Right hindlimb (tissue), 1 donor: ENCODE measurements around the gene ACVR1C.
"Not testable (repeated sequence)": the region's sequence is repeated elsewhere in the genome, so short reads cannot be mapped to it uniquely, and the experiment has no call there.

Experiments
- DNase-seq: peaks from one replicate; pipeline ENCODE4 v3.0.0-alpha.2; 2018

Gene ACVR1C

DNA sequence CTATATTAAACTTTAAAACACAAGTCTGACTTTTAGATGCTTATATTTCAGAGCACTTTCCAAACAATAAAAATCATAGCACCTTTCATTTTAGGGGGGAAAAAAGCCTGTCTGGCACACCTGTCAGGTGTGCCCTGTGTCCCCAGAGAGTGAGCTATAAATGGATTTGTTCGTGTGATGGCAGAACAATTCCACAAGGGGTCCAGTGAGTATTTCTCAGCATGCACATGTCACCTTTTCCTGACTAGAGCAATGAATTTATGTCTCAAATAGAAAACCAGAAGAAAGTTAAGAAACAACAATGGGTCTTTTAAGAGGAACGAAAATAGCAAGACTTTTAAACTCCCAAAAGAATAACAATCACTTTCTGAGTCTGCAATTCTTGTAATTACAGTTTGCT is 55.9 kb downstream of the ACVR1C start:
- no peak for DNase-seq

DNA sequence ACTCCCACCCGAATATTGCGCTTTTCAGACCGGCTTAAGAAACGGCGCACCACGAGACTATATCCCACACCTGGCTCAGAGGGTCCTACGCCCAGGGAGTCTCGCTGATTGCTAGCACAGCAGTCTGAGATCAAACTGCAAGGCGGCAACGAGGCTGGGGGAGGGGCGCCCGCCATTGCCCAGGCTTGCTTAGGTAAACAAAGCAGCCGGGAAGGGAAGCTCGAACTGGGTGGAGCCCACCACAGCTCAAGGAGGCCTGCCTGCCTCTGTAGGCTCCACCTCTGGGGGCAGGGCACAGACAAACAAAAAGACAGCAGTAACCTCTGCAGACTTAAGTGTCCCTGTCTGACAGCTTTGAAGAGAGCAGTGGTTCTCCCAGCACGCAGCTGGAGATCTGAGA is 62.0 kb downstream of the ACVR1C start:
- DNase-seq: not testable (repeated sequence)

DNA sequence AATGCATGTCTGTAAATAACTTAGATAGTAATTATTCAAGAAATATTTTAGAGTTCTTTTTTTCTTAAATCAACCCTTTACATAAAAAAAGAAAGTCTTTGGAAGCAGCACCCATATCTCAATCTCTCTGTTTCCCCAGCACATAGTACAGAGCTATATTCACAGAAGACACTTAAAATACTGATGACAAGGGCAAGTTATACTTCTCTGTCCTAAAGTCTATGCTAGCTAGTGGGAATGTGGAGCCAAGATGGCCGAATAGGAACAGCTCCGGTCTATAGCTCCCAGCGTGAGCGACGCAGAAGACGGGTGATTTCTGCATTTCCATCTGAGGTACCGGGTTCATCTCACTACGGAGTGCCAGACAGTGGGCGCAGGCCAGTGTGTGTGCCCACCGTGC is 62.6 kb downstream of the ACVR1C start:
- DNase-seq: not testable (repeated sequence)

DNA sequence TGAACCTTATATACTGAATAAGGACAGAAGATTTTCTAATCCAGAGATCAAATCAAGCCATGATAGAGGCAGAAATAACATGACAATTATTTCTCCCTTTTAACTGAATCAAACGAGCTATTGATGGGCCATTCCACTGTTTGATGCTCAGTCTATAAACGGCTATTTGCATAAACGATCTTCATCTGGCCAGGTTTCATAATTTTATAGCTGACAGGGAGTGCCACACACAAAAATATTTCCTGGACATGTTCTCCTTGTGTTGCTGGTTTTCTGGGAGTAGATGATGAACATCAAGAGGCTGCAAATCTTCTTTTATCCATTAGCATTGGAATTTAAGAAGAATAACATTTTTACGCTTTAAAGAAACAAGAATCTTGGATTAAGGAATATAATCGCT is 63.1 kb downstream of the ACVR1C start:
- DNase-seq: no peak

DNA sequence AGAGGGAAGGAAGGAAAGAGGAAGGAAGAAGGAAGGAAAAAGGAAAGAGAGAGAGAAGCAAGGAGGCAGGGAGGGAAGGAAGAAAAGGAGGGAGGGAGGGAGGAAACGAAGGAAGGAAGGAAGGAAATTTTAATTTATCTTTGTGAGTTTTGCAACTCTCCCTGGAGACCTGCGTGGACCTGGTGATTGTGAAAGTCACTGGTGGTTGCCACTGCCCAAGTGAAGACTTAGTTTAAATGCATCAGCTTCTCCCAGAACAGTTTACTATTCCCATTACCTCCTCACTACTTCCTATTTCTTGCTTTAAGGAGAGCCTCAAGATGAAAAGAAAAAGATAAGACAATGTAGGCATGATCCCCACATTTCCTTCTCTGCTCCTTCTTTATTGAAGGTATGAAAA is 68.8 kb downstream of the ACVR1C start:
- DNase-seq: no peak

DNA sequence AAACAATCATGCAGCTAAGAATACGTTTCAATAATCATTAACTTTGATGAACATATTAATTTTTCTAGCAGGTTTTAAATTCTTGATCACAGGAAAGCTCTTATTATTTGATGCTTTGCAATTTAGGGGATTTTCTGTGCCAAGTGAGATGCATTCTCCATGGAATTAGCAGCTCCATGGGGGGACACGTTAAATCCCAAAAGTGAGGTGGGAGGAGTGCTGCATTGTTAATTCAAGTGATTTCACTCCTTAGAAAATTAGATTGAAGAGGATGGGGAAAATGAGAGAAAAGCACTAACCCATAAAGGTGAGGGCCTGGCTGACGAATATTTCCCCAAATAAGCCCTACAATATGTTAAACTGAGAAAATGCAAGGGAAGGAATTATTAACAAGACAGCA is 69.2 kb downstream of the ACVR1C start:
- no peak for DNase-seq

DNA sequence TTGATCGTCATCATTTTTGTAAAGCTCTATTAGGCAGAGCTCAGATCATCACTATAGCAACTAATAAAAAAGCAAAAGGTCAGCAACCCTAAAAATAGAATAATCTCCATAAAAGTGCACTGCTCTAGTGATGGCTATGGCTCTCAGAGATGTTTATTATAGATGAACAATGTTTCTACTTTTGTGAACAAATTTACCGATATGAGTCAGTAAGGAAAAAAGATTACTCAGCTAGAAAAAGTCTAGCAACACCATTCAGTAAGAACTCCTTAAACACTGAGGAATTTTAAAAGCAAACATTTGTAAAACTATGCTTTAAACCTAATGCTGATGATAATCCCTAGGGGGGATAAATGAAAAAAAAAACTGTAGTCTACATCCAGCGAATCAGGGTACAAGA is 69.6 kb downstream of the ACVR1C start:
- DNase-seq: no peak

DNA sequence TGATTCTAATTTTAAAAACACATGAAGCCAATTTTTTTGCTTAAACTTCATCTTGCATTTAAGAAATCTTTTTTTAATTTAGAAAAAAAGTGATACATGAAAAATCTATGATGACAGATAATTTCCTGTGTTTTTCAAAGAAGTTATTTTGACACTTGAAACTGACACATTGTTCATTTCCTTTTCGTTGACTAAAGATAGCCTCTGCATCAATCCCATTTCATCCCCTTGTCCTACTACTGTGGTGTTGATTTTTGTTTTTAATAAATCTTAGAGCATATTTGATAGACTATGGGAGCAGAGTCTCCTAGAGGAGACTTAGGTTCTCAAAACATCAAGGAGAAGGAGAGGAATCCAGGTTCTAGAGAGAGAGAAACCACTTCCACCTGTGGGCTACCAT is 70.9 kb downstream of the ACVR1C start:
- DNase-seq: no peak

DNA sequence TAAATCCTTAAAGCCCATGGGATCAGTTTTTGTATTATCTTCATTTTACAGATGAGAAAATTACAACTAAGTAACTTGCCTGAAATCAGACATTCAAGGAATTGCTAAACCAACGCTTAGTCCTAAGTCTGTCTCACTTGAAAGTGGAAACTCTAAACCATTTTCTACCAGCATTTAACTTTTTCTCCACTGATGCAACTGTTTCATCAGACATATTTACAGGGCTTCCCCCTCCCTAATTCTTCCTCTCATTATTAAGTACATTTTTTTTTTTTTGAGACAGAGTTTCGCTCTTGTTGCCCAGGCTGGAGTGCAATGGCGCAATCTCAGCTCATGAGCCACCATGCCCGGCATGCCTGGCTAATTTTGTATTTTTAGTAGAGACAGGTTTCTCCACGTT is 88.6 kb downstream of the ACVR1C start:
- no peak for DNase-seq

DNA sequence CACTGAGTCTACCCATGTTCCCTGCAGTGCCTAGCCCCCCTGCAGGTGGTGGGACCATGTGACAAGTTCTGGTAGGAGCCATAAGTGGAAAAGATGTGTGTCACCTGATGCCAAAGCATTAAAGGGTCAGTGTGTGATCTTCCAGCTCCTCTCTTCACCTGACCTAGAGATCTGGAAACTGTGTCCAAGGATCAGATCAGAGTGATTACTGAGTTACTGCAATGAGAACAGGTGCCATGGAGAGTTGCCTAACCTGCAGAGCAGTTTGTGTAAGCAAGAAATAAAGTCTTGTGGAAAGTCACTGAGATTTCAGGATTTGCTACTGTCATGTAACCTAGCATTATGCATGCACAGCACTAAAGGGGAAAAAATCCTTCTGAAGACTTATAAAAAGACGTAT is 90.6 kb downstream of the ACVR1C start:
- DNase-seq: no peak

DNA sequence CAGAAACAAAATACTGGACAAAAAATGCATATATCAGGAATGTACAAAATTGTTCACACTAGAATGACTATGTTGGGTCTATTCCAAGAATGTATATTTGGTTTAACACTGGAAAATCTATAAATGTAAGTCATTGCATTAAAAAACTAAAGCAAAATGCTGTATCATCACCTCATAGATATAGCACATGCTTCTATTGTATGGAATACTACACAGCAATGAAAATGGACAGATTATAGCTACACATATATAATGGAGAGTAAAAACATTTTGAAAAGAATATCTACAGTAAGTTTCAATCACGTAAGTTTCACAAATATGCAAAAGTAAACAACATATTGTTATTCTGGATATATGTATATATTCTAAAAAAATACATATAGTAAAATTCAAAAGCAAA is 91.8 kb downstream of the ACVR1C start:
- no peak for DNase-seq

DNA sequence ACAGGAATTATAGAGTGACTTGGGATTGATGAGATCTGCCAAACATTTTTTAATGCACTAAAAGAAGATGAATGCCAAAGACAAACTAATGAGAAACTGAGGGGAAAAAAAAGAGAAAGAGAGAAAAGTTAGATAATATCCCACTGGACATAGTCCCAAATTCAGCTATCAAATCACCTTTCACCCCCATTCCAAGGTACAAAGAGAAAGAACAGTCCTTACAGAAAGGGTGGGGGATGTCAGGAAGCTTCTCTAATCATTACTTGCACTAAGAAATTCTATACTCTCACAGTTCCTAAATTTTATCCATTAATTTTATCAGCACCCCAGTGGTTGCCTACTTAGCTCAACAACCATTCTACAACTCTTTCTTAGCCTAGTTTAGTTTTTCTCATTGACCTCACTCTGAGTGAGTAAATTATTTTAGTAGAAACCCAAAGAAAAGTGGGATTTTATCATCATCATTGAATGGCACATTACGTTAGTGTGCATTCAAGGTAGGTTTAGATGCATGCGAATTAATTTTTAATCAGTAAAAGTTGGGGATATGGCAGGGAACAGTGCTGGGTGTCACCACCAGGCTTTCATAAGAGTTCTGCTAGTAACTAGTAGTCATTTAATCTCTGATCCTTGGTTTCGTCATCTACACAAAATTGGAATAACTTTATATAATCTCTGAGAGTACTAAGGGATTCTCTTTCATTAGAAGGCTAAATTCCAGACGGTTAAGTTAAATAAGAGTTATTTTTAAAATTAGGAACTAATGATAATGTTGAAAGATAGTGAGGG is 99.5 kb downstream of the ACVR1C start:
- no peak for DNase-seq

DNA sequence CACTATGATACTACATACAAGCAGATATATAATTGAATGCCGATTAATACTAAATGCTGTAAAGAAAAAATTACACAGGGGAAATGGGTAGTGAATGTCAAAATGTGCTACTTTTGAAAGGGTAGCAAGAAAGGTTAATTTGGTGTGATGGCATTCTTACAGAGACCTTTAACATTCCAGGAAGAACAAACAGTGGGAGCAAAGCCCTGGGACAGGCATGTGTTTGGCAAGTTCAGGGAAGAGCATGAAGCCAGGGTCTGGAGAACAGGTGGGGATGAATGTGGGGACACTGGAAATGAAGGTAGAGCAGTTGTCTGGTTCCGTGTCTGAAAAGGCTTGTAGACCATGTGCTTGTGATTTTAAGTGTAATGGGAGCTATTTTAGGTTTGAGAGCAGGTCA is 102.6 kb downstream of the ACVR1C start:
- DNase-seq: no peak

DNA sequence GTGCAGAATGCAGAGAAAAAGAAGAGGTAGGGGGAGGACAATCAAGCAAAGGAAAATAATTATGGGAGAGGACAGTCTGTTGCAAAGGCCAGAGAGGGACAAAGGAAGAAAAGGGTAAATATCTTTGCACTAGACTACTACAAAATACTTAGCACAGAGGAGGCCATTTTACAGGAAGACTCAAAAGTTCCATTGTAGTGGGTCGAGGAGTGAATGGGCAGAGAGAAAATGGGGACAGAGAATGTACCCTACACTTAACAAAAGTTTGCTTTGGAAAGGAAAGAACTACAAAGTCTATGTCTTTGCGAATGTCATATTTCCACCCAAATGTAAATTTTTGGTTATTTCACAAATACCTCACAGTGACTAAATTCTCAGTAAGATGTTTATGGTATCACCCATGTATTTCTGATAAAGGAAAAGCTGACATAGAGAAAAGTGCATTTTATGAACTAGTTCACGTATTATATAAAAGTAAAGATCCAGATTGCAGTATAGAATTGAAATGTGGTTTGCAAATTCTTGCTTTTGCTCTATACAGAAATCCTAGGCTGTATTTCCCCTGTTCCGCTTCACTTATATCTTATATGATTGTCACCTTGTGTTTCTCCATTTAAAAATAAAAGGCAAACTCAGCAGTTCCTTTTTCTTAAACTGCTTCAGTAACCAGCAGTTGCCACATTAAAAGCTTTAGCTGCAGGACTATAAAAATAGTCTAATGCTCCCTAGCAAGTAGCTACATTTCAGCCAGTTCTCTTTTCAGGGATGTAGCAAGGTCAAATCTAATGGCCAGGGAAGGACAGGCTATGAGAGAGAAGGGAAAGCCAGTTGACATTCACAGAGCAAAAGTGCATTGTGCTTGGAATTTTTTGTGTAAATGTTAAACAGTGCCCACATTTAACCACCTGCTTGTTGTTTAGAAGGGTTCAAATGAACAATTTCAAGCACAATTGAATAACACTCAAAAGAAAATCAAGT is 105.1 kb downstream of the ACVR1C start:
- DNase-seq: no peak

DNA sequence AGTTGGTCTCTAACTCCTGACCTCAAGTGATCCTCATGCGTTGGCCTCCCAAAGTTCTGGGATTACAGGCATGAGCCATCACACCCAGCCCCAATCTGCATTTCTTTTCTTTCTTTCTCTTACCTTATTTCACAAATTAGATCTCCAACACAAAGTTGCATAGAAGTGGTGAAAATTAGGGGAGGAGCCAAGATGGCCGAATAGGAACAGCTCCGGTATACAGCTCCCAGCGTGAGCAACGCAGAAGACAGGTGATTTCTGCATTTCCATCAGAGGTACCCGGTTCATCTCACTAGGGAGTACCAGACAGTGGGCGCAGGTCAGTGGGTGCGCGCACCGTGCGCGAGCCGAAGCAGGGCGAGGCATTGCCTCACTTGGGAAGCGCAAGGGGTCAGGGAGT is 113.7 kb downstream of the ACVR1C start:
- DNase-seq: not testable (repeated sequence)

DNA sequence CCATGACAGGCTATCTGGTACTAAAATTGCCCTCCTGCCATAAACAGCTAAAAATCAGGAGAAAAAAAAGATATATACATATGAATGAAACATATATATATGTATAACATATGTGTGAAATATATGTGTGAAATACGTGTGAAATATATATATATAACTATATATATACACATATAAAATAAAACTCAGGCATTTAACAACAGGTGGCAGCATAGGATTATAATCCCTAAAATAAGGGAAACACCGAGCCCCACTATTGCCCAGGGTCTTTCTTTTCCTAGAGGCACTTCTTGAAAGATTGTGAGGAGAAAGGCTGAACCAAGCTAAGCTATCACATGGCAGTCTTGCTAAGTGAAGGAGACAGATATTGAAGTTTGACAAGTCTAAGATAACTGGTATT is 118.9 kb downstream of the ACVR1C start:
- DNase-seq: no peak

DNA sequence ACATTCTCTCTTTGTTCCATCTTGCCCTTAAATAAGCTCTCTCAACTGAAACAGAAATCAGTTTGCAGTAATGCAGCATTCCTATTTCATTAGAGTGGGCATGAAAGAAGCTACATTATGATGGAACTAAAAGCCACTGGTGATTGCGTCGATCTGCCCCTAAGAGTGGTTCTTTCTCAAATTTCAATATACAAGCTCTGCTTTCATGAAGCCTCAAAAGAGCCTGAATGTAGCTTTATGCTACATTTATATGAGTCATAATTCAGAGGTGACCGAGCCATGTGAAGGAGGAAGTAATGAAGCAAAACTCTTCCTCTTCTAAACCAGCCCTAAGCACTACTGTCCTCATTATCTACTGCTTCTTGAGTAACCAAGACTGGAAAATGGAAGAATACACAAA is 120.0 kb downstream of the ACVR1C start:
- no peak for DNase-seq

DNA sequence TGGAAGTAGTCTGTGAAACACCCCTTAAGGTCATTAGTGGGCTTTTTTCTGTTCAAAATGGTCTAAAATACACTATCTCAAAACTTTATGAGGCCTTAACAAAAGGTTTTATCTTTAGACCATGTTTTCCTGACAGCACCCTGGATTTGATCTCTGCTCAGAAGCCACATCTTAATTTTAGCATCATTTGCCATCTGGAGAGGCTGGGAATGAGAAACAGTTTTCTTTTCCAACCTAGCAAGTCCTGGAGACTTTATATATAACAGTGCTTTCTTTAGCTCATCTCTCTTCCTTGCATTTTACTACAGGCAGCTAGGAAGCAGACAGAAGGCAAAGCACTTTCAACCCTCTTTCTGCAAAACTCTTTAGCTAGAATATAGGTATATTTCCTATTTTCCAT is 122.1 kb downstream of the ACVR1C start:
- DNase-seq: no peak

DNA sequence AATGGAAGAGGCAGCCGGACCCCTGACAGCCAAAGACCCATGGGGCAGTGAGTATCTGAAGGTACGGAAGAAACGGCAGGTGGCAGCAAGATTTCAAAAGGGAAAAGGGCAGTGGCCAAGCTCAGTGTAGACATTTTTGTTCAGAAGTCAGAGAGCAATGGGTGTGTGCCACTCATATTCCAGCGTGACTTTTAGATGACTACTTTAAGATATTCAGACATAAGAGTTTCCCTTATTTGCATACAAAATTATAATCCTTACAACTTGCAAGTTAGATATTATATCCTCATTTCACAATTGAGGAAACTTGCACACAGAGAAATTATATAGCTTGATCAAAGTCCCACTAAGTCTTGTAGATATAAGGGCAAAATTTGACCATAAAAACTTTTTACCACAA is 124.0 kb downstream of the ACVR1C start:
- no peak for DNase-seq

DNA sequence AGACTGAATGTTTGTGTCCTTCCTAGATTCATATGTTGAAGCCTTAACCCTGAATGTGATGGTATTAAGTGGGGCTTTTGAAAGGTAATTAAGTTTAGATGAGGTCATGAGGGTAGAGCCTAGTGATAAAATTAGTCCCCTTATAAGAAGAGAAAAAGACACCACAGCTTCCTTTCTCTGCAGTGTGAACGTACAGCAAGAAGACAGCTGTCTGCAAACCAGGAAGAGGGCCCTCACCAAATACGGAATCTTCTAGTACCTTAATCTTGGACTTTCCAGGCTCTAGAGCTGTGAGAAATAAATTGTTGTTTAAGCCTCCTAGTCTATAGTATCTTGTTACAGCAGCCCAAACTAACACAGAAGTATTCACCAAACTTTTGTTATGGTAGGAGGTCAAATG is 127.6 kb downstream of the ACVR1C start:
- DNase-seq: no peak

DNA sequence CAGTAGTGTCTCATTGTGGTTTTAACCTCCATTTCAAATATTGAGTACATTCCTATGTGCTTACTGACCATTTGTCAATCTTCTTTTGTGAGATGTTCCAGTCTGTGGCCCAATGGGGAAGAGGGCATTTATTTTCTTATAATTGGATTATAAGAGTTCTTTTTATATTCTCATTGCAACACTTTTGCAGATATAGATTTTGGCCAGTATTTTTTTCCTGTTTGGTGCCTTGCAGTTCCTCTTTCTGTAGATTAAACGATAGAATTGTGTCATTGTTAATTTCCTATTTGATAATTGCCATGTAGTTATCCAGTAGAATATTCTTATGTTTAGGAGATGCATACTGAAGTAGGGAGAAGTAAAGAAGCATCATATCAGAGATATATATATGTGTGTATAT is 128.3 kb downstream of the ACVR1C start:
- no peak for DNase-seq

DNA sequence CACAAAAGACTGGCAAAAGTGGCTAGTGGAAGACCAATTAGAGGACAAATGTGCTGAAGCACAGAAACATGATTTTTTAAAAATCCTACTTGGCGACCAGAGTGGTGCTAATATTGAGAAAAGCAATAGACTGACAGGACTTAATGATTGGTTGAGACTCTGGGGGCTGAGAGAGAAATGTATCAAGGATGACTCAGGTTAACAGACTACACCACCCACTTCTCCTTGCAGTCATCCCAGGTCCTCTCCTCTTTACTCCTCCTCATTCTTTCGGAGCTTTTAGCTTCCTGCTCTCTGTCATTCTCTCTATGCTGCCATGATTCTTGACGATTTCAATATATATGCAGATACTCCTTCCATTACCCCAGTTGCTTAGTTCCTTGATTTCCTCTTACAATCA is 130.2 kb downstream of the ACVR1C start:
- DNase-seq: no peak

DNA sequence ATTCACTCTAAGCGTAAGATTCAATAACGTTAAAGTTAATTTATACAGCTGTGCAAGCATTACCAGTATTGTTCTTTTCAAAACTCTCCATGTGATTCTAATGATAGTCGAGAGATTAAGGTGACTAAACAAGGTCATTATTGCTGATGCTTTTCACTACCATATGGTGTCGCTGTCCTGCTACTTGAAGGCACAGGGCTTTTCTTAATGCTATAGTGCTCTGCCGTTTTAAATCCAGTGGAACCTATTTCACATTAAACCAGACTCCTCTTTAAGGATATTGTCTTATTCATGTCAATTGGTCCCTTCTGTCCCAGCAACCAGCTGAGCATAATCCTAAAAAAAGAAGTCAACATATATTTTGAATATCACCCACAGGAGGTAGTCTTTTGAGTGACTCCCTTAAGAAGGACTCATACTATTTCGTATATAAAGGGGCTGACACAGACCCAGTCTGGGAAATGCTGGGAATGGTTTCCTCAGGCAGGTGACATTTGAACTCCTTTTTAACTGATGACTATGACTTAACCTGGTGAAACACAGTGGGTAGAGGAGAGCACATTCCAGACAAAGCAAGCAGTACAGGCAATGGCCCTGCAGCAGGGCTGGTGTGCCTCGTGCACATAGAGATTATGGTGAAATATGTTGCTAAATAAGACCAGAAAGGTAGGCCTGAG is 130.9 kb downstream of the ACVR1C start:
- no peak for DNase-seq
